ENCODE measurements around the gene TSHR. TPM values are rescaled to one million over a fixed set of nuclear protein-coding genes. Genes with fewer than 3 reads are reported as not detected.

TSHR gene
- total and polyA plus RNA-seq, 3 experiments from 2014 or later: not detected

- CTCF ChIA-PET: interaction anchor here (1.1 to 2.3 kb wide), 5 partner anchors 11 to 523 kb away, joined by 3 to 12 read pairs (median 4); no protein-coding TSS in a partner anchor
- peak within 1 kb of the TSS; percentile 80 to 96 (median 90) for H3K4me3 Mint-ChIP-seq
These were observed 13.9 kb upstream of the TSHR start, which contains the start of gene CEP128 for GRCh38 chr14:80941241-80942185. TSS of gene CEP128 (minus strand) at chr14:80941738.

GRCh38 chr14:80942191-80942600 lies 13.2 kb upstream of the TSHR start:
- H3K27me3 ChIP-seq (ENCODE audit: insufficient read depth, low read length, poor library complexity, severe bottlenecking): no peaks in the 10 kb centered on the region
- Mint-ChIP-seq H3K36me3 (peaks cover 0 to 4% (median 2%) of the 10 kb centered on the region in 3 donors), H3K9me3 (no peaks in the 10 kb centered on the region), H3K27me3 (no peaks in the 10 kb centered on the region), H3K27ac (peak overlapping the region; percentile 86 to 99 (median 93)), H3K4me1 (peaks cover 16 to 35% (median 21%) of the 10 kb centered on the region in 3 donors), H3K4me3 (peak overlapping the region; percentile 80 to 96 (median 90))
- H3K4me1 ChIP-seq (ENCODE audit: insufficient read depth, low read length): peaks cover 9% of the 10 kb centered on the region
- no peaks in the 10 kb centered on the region for H3K9me3 ChIP-seq (ENCODE audit: low read length)
- POLR2A ChIA-PET: interaction anchor here (0.6 to 3.0 kb wide), 4 partner anchors 11 to 281 kb away, joined by 3 to 17 read pairs (median 8); partner anchors contain the start of gene GTF2A1
- peak overlapping the region; percentile 68 for H3K4me3 ChIP-seq (ENCODE audit: low read length)
- no peaks in the 10 kb centered on the region for H3K36me3 ChIP-seq (ENCODE audit: insufficient read depth, low read length)
- CTCF ChIA-PET: interaction anchor here (0.7 to 2.3 kb wide), 8 partner anchors 9 to 523 kb away, joined by 3 to 12 read pairs (median 4); partner anchors contain the start of gene TSHR
- peak in 1 of 5 donors; percentile 24 for DNase-seq
- H3K27ac ChIP-seq (ENCODE audit: low read depth, low read length): peak overlapping the region; percentile 62

More at GRCh38 chr14:80941241-80942185, 13.9 kb upstream of the TSHR start, which contains the start of gene CEP128:
- peaks cover 0 to 4% (median 2%) of the 10 kb centered on the region in 3 donors for H3K36me3 Mint-ChIP-seq
- peak within 1 kb of the TSS; percentile 62 for H3K27ac ChIP-seq (ENCODE audit: low read depth, low read length)
- H3K4me1 Mint-ChIP-seq: peaks cover 16 to 35% (median 21%) of the 10 kb centered on the region in 3 donors
- H3K36me3 ChIP-seq (ENCODE audit: insufficient read depth, low read length): no peaks in the 10 kb centered on the region
- no peaks in the 10 kb centered on the region for H3K9me3 ChIP-seq (ENCODE audit: low read length)
- peak; percentile 51 to 86 (median 81) for DNase-seq
- H3K27ac Mint-ChIP-seq: peak within 1 kb of the TSS; percentile 86 to 99 (median 93)
- H3K27me3 Mint-ChIP-seq: no peaks in the 10 kb centered on the region
- H3K4me1 ChIP-seq (ENCODE audit: insufficient read depth, low read length): peaks cover 9% of the 10 kb centered on the region
- POLR2A ChIA-PET: interaction anchor here (0.6 to 3.0 kb wide), 5 partner anchors 11 to 282 kb away, joined by 3 to 17 read pairs (median 7); partner anchors contain the start of gene GTF2A1
- peak within 1 kb of the TSS; percentile 68 for H3K4me3 ChIP-seq (ENCODE audit: low read length)
- H3K27me3 ChIP-seq (ENCODE audit: insufficient read depth, low read length, poor library complexity, severe bottlenecking): no peaks in the 10 kb centered on the region
- no peaks in the 10 kb centered on the region for H3K9me3 Mint-ChIP-seq

- Mint-ChIP-seq H3K9me3 (no peaks in the 10 kb centered on the region), H3K36me3 (peaks cover 0 to 4% (median 2%) of the 10 kb centered on the region in 3 donors), H3K27ac (no peak overlapping the region), H3K4me1 (peaks cover 16 to 27% (median 21%) of the 10 kb centered on the region in 3 donors), H3K4me3 (no peak overlapping the region), H3K27me3 (peaks cover 0 to 3% of the 10 kb centered on the region in 2 donors)
- Histone ChIP-seq H3K4me1 (ENCODE audit: insufficient read depth, low read length) (peaks cover 9% of the 10 kb centered on the region), H3K9me3 (ENCODE audit: low read length) (no peaks in the 10 kb centered on the region), H3K27ac (ENCODE audit: low read depth, low read length) (no peak overlapping the region), H3K4me3 (ENCODE audit: low read length) (no peak overlapping the region), H3K27me3 (ENCODE audit: insufficient read depth, low read length, poor library complexity, severe bottlenecking) (no peaks in the 10 kb centered on the region), H3K36me3 (ENCODE audit: insufficient read depth, low read length) (no peaks in the 10 kb centered on the region)
- CTCF ChIA-PET: no interaction called here
- no peak for DNase-seq
- POLR2A ChIA-PET: no interaction called here
These were observed 10.4 kb upstream of the TSHR start for GRCh38 chr14:80944861-80945617.

GRCh38 chr14:80946187-80946586 lies 9.2 kb upstream of the TSHR start:
- Histone ChIP-seq H3K4me3 (ENCODE audit: low read length) (no peak overlapping the region), H3K9me3 (ENCODE audit: low read length) (no peaks in the 10 kb centered on the region), H3K36me3 (ENCODE audit: insufficient read depth, low read length) (no peaks in the 10 kb centered on the region), H3K27ac (ENCODE audit: low read depth, low read length) (no peak overlapping the region), H3K4me1 (ENCODE audit: insufficient read depth, low read length) (peaks cover 9% of the 10 kb centered on the region), H3K27me3 (ENCODE audit: insufficient read depth, low read length, poor library complexity, severe bottlenecking) (no peaks in the 10 kb centered on the region)
- Mint-ChIP-seq H3K9me3 (no peaks in the 10 kb centered on the region), H3K4me1 (peaks cover 12 to 18% (median 16%) of the 10 kb centered on the region in 3 donors), H3K36me3 (peaks cover 0 to 3% (median 2%) of the 10 kb centered on the region in 3 donors), H3K4me3 (no peak overlapping the region), H3K27me3 (peaks cover 0 to 3% of the 10 kb centered on the region in 2 donors), H3K27ac (no peak overlapping the region)
- POLR2A ChIA-PET: no interaction called here
- DNase-seq: no peak
- CTCF ChIA-PET: interaction anchor here (1.1 kb wide), 1 partner anchor 41 kb away, joined by 4 read pairs; no protein-coding TSS in a partner anchor

GRCh38 chr14:80946797-80947196 lies 8.6 kb upstream of the TSHR start:
- Mint-ChIP-seq H3K4me3 (no peak overlapping the region), H3K36me3 (peaks cover 0 to 2% (median 0%) of the 10 kb centered on the region in 3 donors), H3K9me3 (no peaks in the 10 kb centered on the region), H3K27me3 (peaks cover 0 to 3% of the 10 kb centered on the region in 2 donors), H3K27ac (no peak overlapping the region), H3K4me1 (peaks cover 11 to 13% (median 12%) of the 10 kb centered on the region in 3 donors)
- Histone ChIP-seq H3K27ac (ENCODE audit: low read depth, low read length) (no peak overlapping the region), H3K4me1 (ENCODE audit: insufficient read depth, low read length) (peaks cover 9% of the 10 kb centered on the region), H3K4me3 (ENCODE audit: low read length) (no peak overlapping the region), H3K36me3 (ENCODE audit: insufficient read depth, low read length) (no peaks in the 10 kb centered on the region), H3K9me3 (ENCODE audit: low read length) (no peaks in the 10 kb centered on the region), H3K27me3 (ENCODE audit: insufficient read depth, low read length, poor library complexity, severe bottlenecking) (no peaks in the 10 kb centered on the region)
- CTCF ChIA-PET: interaction anchor here (1.1 kb wide), 1 partner anchor 40 kb away, joined by 4 read pairs; no protein-coding TSS in a partner anchor
- POLR2A ChIA-PET: no interaction called here
- no peak for DNase-seq

GRCh38 chr14:80948291-80948690 lies 7.1 kb upstream of the TSHR start:
- H3K9me3 Mint-ChIP-seq: no peaks in the 10 kb centered on the region
- H3K36me3 ChIP-seq (ENCODE audit: insufficient read depth, low read length): no peaks in the 10 kb centered on the region
- H3K4me1 ChIP-seq (ENCODE audit: insufficient read depth, low read length): no peaks in the 10 kb centered on the region
- H3K9me3 ChIP-seq (ENCODE audit: low read length): no peaks in the 10 kb centered on the region
- no peak overlapping the region for H3K4me3 Mint-ChIP-seq
- DNase-seq: no peak
- H3K36me3 Mint-ChIP-seq: peaks cover 0 to 2% (median 0%) of the 10 kb centered on the region in 3 donors
- no peak overlapping the region for H3K27ac ChIP-seq (ENCODE audit: low read depth, low read length)
- H3K4me1 Mint-ChIP-seq: no peaks in the 10 kb centered on the region
- no peak overlapping the region for H3K4me3 ChIP-seq (ENCODE audit: low read length)
- no peak overlapping the region for H3K27ac Mint-ChIP-seq
- H3K27me3 ChIP-seq (ENCODE audit: insufficient read depth, low read length, poor library complexity, severe bottlenecking): no peaks in the 10 kb centered on the region
- CTCF ChIA-PET: no interaction called here
- POLR2A ChIA-PET: no interaction called here
- H3K27me3 Mint-ChIP-seq: peaks cover 0 to 3% of the 10 kb centered on the region in 2 donors

- H3K4me3 ChIP-seq (ENCODE audit: low read length): no peak overlapping the region
- H3K4me1 ChIP-seq (ENCODE audit: insufficient read depth, low read length): no peaks in the 10 kb centered on the region
- no peaks in the 10 kb centered on the region for H3K27me3 ChIP-seq (ENCODE audit: insufficient read depth, low read length, poor library complexity, severe bottlenecking)
- Mint-ChIP-seq H3K9me3 (no peaks in the 10 kb centered on the region), H3K27ac (no peak overlapping the region), H3K4me3 (no peak overlapping the region), H3K4me1 (peaks cover 8 to 18% (median 17%) of the 10 kb centered on the region in 3 donors), H3K27me3 (peaks cover 0 to 5% of the 10 kb centered on the region in 2 donors), H3K36me3 (peaks cover 0 to 3% (median 0%) of the 10 kb centered on the region in 3 donors)
- H3K9me3 ChIP-seq (ENCODE audit: low read length): no peaks in the 10 kb centered on the region
- ChIA-PET CTCF (no interaction called here), POLR2A (no interaction called here)
- DNase-seq: no peak
- no peak overlapping the region for H3K27ac ChIP-seq (ENCODE audit: low read depth, low read length)
- no peaks in the 10 kb centered on the region for H3K36me3 ChIP-seq (ENCODE audit: insufficient read depth, low read length)
These were observed 3.9 kb upstream of the TSHR start for GRCh38 chr14:80951491-80951890.

Data from CD8-positive, alpha-beta memory T cell (primary cell).